HL-60 (cell line): ENCODE results near the gene MAP6.

Experiments used
- GABPA ChIP-seq: IDR thresholded peaks from 2 replicates; pipeline ENCODE4 v1.6.1; 2012; ENCODE audit warnings: low read depth
- POLR2AphosphoS5 ChIP-seq: IDR thresholded peaks from 2 replicates; pipeline ENCODE4 v1.6.1; 2012; ENCODE audit warnings: low read depth
- SPI1 ChIP-seq: IDR thresholded peaks from 2 replicates; pipeline ENCODE4 v1.6.1; 2012; ENCODE audit warnings: low read depth, mild to moderate bottlenecking, borderline replicate concordance
- TF ChIP-seq, protein P1 (sequence below): IDR thresholded peaks from one replicate; pipeline ENCODE4 v1.5.1; 2011; ENCODE audit warnings: low read length, control low read depth, inconsistent platforms; ENCODE audit not compliant: insufficient read depth
- TF ChIP-seq, protein P2 (sequence below): IDR thresholded peaks from 2 replicates; pipeline ENCODE4 v1.6.1; 2012; ENCODE audit warnings: low read depth; ENCODE audit not compliant: insufficient replicate concordance

DNA sequence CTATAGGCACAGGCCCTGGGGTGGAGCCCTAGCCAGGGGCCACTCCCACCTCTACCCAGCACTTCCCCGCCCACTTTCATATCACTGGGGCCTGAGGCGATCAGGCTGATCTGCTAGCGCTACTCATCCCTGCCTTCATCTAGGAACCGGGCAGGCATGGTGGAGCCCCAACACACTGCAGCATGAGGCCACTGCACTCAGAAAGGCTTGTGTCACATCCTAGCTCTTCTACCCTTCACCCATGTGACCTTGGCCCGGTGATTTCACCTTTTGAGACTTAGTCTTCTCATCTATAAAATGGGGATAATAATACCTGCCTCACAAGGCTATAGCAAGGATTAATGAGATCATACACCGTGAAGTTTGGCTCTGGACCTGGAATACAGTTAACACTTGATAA is 125.0 kb downstream of the MAP6 start:
- TF ChIP-seq, protein P1, sequence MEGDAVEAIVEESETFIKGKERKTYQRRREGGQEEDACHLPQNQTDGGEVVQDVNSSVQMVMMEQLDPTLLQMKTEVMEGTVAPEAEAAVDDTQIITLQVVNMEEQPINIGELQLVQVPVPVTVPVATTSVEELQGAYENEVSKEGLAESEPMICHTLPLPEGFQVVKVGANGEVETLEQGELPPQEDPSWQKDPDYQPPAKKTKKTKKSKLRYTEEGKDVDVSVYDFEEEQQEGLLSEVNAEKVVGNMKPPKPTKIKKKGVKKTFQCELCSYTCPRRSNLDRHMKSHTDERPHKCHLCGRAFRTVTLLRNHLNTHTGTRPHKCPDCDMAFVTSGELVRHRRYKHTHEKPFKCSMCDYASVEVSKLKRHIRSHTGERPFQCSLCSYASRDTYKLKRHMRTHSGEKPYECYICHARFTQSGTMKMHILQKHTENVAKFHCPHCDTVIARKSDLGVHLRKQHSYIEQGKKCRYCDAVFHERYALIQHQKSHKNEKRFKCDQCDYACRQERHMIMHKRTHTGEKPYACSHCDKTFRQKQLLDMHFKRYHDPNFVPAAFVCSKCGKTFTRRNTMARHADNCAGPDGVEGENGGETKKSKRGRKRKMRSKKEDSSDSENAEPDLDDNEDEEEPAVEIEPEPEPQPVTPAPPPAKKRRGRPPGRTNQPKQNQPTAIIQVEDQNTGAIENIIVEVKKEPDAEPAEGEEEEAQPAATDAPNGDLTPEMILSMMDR = no peak
- TF ChIP-seq POLR2AphosphoS5 (no peak), GABPA (no peak), SPI1 (no peak)
- TF ChIP-seq, protein P2, sequence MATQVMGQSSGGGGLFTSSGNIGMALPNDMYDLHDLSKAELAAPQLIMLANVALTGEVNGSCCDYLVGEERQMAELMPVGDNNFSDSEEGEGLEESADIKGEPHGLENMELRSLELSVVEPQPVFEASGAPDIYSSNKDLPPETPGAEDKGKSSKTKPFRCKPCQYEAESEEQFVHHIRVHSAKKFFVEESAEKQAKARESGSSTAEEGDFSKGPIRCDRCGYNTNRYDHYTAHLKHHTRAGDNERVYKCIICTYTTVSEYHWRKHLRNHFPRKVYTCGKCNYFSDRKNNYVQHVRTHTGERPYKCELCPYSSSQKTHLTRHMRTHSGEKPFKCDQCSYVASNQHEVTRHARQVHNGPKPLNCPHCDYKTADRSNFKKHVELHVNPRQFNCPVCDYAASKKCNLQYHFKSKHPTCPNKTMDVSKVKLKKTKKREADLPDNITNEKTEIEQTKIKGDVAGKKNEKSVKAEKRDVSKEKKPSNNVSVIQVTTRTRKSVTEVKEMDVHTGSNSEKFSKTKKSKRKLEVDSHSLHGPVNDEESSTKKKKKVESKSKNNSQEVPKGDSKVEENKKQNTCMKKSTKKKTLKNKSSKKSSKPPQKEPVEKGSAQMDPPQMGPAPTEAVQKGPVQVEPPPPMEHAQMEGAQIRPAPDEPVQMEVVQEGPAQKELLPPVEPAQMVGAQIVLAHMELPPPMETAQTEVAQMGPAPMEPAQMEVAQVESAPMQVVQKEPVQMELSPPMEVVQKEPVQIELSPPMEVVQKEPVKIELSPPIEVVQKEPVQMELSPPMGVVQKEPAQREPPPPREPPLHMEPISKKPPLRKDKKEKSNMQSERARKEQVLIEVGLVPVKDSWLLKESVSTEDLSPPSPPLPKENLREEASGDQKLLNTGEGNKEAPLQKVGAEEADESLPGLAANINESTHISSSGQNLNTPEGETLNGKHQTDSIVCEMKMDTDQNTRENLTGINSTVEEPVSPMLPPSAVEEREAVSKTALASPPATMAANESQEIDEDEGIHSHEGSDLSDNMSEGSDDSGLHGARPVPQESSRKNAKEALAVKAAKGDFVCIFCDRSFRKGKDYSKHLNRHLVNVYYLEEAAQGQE = no peak
